ENCODE measurements around the gene TRIM46. TPM values are rescaled to one million over a fixed set of nuclear protein-coding genes. Genes with fewer than 3 reads are reported as not detected.

Gene TRIM46
- total RNA-seq, 1 experiment from 2014 or later = 18.4 TPM

GRCh38 chr1:155126556-155127104 is 47.0 kb upstream of the TRIM46 start:
- no CpG with 5 or more reads among the region's 32 CpGs for WGBS (ENCODE audit: extremely low coverage, insufficient read length, low lambda C conversion rate)
- peak overlapping the region; percentile 62 to 94 for H3K4me3 Mint-ChIP-seq
- no peak overlapping the region for H3K14ac ChIP-seq (ENCODE audit: insufficient read depth, low read length)
- no peaks in the 10 kb centered on the region for H3K79me2 ChIP-seq (ENCODE audit: insufficient read depth, low read length)
- no peaks in the 10 kb centered on the region; the same call in 1 of the 2 replicates for H3K4me1 ChIP-seq (ENCODE audit: insufficient read depth, low read length)
- peaks cover 50 to 64% of the 10 kb centered on the region in 2 experiments for H3K4me1 Mint-ChIP-seq
- no peak overlapping the region for H2AFZ ChIP-seq (ENCODE audit: low read length)
- peak; percentile 49 for DNase-seq
- H2BK120ac ChIP-seq (ENCODE audit: low read depth, low read length, poor library complexity, severe bottlenecking) = no peak overlapping the region
- no peak overlapping the region for H3T11ph ChIP-seq (ENCODE audit: low read length)
- no peak overlapping the region for H3K9ac ChIP-seq (ENCODE audit: extremely low read depth, insufficient read length, low read length)
- H3K4me2 ChIP-seq (ENCODE audit: insufficient read depth, insufficient read length, low read length) = peak overlapping the region; percentile 92
- H2BK5ac ChIP-seq (ENCODE audit: insufficient read length, low read length) = no peak overlapping the region
- H3K4ac ChIP-seq (ENCODE audit: low read depth, low read length) = no peak overlapping the region
- H2BK12ac ChIP-seq (ENCODE audit: insufficient read length, low read depth, low read length) = no peak overlapping the region
- peaks cover 2% of the 10 kb centered on the region for H4K20me1 ChIP-seq (ENCODE audit: control insufficient read depth, insufficient read depth, insufficient read length)
- H3K36me3 Mint-ChIP-seq (ENCODE audit: insufficient read depth in 1 of 3, low read depth in 3 of 3) = peaks cover 0 to 8% (median 0%) of the 10 kb centered on the region in 3 experiments; a peak in 3 of 7 replicates
- H4K5ac ChIP-seq (ENCODE audit: insufficient read length, low read depth, low read length) = no peak overlapping the region
- peaks cover 90% of the 10 kb centered on the region for H3K27me3 Mint-ChIP-seq (ENCODE audit: low read depth)
- H3K27ac Mint-ChIP-seq = no peak overlapping the region; a peak in 2 of 7 replicates
- H2AK5ac ChIP-seq (ENCODE audit: insufficient read length, low read length) = no peak overlapping the region
- TF ChIP-seq CTCF (conservative IDR thresholded peaks at IDR 0.05) = no peak
- H3K79me1 ChIP-seq (ENCODE audit: insufficient read depth, low read depth, low read length, poor library complexity, severe bottlenecking) = no peaks in the 10 kb centered on the region
- H3K9me3 Mint-ChIP-seq = no peaks in the 10 kb centered on the region; a peak in 1 of 5 replicates
- no peak overlapping the region for H3K27ac ChIP-seq (ENCODE audit: insufficient read length, low read depth, low read length)
- no peak overlapping the region for H4K8ac ChIP-seq (replicated peaks; ENCODE audit: insufficient read length, low read depth, low read length)
- peaks cover 27% of the 10 kb centered on the region for H3K23me2 ChIP-seq (ENCODE audit: insufficient read length, low read depth, low read length, poor library complexity, severe bottlenecking)
- no peak overlapping the region for H2BK15ac ChIP-seq (ENCODE audit: low read depth, low read length)
- H4K91ac ChIP-seq (ENCODE audit: insufficient read length, low read depth, low read length) = no peak overlapping the region
- H3K27me3 ChIP-seq (ENCODE audit: insufficient read depth, low read length) = peaks cover 34% of the 10 kb centered on the region; the same call in 1 of the 2 replicates
- H3K56ac ChIP-seq (ENCODE audit: insufficient read length, low read depth, low read length) = no peak overlapping the region
- no peak overlapping the region for H3K23ac ChIP-seq (ENCODE audit: insufficient read length, low read depth, low read length)
- no peaks in the 10 kb centered on the region for H3K9me3 ChIP-seq (ENCODE audit: control insufficient read depth, low read depth, low read length)
- H3K18ac ChIP-seq (ENCODE audit: insufficient read length, low read depth, low read length) = no peak overlapping the region
- no peak overlapping the region for H2BK20ac ChIP-seq (ENCODE audit: low read depth, low read length, poor library complexity, severe bottlenecking)

All from H9 (cell line).